HG02763 (cell line): ENCODE data around the gene NABP2.

Experiments used
- ATAC-seq: cut with Tn5 transposase; IDR thresholded peaks from one replicate; pipeline ENCODE4 v1.9.1; 2021; ENCODE audit warnings: mild to moderate bottlenecking, moderate library complexity; ENCODE audit not compliant: unreplicated experiment

Gene NABP2

DNA sequence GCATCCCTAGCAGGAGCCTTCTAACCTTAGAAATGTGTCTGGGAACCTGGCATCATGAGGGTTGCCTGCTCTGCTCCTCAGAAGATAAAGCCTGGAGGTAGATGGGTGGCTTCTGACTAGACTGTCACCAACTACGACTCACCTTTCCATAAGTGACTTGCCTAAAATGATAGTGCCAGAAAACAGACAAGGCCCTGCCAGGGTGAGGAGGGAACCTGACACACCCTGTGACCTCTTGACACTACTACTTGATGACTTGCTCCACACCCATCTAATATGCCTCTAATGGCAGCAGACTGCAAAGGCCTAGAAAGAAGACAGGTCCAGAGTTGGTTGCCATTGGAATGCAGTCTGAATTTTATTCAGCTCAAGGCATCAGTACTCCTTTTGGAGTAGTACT lies 11.8 kb upstream of the NABP2 start:
- ATAC-seq: no peak

DNA sequence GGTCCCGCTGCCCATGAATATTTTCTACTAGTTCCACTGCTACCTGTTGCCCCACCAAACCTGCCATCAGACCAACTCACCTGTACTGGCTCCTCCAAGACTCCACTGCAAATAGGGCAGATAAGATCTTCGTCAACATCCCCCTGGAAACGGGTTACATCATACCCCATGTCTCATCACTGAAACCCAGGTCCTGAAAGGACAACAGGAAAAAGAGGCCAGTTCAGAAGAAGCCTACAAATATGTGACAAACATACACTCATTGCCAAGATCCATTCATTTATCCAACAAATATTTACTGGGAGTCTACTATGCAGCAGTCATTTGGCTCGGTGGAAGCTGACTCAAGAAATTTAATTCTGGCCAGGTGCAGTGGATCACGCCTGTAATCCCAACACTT lies 10.3 kb upstream of the NABP2 start:
- ATAC-seq: no peak

DNA sequence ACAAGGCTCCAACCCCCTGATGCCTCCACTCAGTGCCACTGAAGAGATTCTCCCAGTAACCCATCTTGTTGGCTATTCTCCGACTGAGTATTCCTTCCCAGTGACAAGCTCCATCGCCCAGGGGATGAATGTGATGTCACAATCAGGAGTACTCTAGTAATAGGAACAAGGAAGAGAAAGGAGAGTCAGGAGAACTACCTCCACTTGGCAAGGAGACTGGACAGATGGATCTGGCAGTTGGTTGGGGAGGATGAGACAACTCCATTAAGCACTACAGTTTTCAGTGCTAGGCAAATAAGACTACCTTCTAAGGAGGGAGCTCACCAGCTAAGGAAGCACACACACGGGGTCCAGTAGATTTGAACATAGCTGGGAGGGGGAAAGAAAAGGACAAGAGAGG lies 7.7 kb upstream of the NABP2 start:
- ATAC-seq: no peak

DNA sequence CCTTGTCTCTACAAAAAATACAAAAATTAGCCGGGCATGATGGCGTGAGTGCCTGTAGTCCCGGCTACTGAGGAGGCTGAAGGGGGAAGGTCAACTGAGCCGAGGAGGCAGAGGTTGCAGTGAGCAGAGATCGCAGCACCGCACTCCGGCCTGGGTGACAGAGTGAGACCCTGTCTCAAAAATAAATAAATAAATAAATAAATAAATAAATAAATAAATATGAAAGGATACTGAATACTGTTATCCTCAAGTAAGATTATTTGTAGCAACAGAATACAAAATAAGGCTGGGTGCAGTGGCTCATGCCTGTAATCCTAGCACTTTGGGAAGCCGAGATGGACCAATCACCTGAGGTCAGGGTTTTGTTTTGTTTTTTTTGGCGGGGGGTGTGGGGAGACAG lies 4.3 kb upstream of the NABP2 start:
- ATAC-seq: no peak

GRCh38 chr12:56220611-56221231 lies 3.4 kb upstream of the NABP2 start:
- ATAC-seq: no peak

- ATAC-seq: peak; percentile 19
Measured at GRCh38 chr12:56221232-56221756, 2.8 kb upstream of the NABP2 start.

GRCh38 chr12:56221757-56222530 lies 2.2 kb upstream of the NABP2 start, which contains the start of gene RNF41:
TSS of gene RNF41 (minus strand) at chr12:56221922. CDS start at chr12:56214047, 7,875 bp downstream.
- ATAC-seq: peak; percentile 79

DNA sequence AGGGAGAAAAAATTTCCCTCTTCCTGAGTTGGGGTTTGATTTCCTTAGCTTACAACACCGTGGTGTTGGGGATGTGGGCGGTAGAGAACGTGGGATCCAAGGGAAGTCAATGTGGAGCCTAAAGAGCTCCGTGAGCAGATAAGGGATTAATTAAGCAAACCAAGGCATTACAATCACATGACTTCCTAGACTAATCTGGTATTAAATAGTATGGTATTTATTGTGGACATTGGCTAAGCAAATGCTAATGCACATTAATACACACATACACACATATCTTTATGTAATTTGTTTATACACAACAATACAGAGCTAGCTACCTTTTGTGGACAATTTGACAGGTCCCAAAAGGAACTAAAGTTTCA lies 1.6 kb upstream of the NABP2 start:
- ATAC-seq: no peak

DNA sequence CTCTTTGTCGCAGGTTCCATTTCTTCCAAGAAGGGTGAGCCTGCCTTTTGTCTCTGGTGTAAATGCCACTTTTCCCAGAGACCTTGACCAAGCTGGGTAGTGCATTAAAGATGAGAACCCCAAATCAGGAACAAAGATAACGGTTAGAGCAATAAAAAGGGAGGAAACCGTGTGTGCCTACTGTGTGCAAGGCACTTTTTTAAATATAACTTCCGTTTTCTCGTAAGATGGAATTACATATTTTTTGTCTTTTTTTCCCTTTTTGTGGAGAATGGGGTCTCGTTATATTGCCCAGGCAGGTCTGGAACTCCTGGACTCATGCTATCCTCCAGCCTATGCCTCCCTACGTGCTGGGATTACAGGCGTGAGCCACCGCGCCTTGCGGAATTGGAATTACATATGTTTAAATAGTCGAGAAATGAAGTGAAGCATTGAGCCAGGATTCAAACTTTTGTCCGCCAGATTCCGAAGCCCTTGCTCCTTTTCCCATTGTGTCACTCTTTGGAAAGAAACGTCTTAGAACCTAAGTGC lies 506 bp upstream of the NABP2 start:
- ATAC-seq: no peak

DNA sequence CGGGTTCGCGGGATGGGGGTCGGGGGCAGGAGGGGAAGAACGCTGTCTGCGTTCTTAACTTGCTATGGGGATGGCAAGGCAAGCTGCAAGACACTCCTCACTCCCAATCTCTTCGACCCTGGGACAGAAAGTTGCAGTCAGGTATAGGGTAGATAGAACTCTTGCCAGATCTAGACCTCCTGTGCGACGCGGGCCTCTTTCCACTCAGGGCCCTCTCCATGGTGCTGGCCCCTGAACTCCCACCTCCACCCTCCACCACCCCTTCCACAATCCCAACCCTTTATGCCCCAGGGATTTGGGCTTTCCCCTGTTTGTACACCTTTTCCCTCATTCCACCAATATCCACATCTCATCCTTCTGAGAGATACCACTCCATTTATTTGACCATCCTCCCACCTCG lies 812 bp downstream of the NABP2 start:
- no peak for ATAC-seq

GRCh38 chr12:56229082-56229481 lies 4.9 kb downstream of the NABP2 start:
- no peak for ATAC-seq

DNA sequence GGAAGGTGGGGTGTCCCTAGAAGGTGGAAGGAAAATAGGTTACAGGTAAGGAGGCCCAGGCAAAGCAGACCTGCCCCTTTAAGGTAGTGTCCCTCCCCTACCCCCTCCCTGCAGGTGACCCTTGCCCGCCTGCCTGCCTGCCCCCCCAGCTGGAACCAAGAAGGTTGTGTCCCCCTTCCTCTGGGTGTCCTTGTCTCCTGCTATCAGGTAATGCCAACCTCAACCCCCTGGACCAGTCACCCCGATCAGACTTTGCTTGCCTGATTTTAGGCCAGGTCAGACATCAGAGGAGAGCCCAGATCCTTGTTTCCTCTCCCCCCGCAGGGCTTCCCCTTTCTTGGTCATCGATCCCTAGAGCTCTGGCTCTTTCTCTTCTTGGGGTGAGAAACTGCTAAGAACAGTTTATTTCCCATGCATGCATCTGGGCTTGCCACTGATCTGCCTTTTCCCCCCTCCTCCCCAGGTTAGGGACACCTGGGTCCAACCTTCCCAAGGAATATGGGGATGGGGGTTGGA lies 5.8 kb downstream of the NABP2 start, which contains the start of gene SLC39A5:
Gene SLC39A5, plus strand, starts transcription at position 136 of the 516 bp plus-strand sequence. CDS start 1,224 bp downstream, outside the sequence.
- ATAC-seq: no peak

DNA sequence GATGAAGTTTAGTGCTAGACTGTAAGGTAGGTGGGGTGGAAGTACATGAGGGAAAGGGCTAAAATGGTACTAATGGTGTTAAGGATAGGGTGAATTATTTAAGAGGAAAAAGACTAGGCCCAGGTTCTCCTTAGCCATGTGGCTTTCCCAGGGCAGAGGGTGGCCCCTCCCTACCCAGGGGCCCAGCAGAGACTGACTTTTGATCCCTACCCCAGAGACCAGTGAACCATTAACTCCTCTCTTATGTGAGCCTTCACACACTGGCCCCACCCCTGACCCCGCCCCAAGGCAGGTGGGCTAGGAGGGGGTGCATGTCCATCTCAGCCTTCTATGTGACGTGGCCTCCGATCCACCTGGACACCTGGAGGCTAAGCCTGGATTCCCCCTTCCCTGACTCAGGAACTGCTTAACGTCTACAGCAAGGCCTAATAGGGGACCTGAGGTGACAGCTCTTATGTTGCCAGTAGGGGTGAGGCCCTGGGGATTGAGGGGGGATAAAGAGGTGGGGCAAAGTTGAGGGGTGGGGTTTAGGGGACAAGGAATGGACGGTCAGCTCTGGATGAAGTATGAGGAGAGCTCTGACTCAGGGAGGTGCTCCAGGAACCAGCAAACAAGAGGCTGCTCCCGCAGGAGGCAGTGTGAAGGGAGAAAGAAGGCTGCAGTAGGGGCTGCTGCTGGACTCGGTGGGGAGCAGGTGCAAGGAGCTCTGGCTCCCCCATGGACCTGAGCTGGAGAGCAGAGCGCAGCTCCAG lies 6.5 kb downstream of the NABP2 start:
- ATAC-seq: no peak

DNA sequence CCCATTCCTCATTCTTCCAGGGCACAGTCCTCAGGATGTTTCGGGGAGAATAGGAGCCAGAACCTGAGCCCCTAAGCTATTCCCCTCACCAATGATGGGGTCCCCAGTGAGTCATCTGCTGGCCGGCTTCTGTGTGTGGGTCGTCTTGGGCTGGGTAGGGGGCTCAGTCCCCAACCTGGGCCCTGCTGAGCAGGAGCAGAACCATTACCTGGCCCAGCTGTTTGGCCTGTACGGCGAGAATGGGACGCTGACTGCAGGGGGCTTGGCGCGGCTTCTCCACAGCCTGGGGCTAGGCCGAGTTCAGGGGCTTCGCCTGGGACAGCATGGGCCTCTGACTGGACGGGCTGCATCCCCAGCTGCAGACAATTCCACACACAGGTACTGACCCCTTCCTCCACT lies 7.0 kb downstream of the NABP2 start:
- no peak for ATAC-seq

- no peak for ATAC-seq
Measured at GRCh38 chr12:56234746-56235436, 10.7 kb downstream of the NABP2 start.

- no peak for ATAC-seq
Measured at GRCh38 chr12:56236091-56236490, 11.9 kb downstream of the NABP2 start.

DNA sequence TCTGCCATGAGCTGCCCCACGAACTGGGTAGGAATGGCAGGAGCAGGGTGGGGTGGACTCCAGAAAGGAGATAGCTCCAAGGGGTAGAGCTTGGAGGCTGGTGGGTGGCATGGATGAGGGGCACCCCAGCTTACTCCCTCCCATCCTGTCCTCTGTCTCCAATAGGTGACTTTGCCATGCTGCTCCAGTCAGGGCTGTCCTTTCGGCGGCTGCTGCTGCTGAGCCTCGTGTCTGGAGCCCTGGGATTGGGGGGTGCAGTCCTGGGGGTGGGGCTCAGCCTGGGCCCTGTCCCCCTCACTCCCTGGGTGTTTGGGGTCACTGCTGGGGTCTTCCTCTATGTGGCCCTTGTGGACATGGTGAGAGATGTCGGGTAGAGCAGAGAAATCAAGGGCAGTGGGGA lies 12.8 kb downstream of the NABP2 start:
- ATAC-seq: no peak

- ATAC-seq: no peak
Measured at GRCh38 chr12:56237552-56237951, 13.4 kb downstream of the NABP2 start.

- ATAC-seq: no peak
Measured at GRCh38 chr12:56241424-56242303, 17.5 kb downstream of the NABP2 start.
